Hepatocyte (in vitro differentiated cells): ENCODE data around the gene NBPF9.
"Not testable (repeated sequence)": the region's sequence is repeated elsewhere in the genome, so short reads cannot be mapped to it uniquely, and the experiment has no call there.

Experiments
- CTCF ChIP-seq: fragments of 200-600 bp; sonication (generic); IDR thresholded peaks from 2 replicates; pipeline ENCODE4 v1.5.1; 2016; ENCODE audit warnings: antibody characterized with exemption, mild to moderate bottlenecking; ENCODE audit not compliant: poor library complexity
- EZH2 ChIP-seq: fragments of 200-600 bp; sonication (generic); IDR thresholded peaks from 2 replicates; pipeline ENCODE4 v1.6.1; 2016; ENCODE audit warnings: antibody characterized with exemption, mild to moderate bottlenecking, borderline replicate concordance
- EZH2phosphoT487 ChIP-seq: fragments of 200-600 bp; sonication (generic); IDR thresholded peaks from one replicate; pipeline ENCODE4 v1.6.1; 2018; ENCODE audit warnings: antibody characterized with exemption, mild to moderate bottlenecking, low read depth, moderate library complexity; ENCODE audit not compliant: unreplicated experiment, severe bottlenecking

GRCh38 chr1:149123948-149124926 is 20.9 kb upstream of the NBPF9 start:
- not testable (repeated sequence) for TF ChIP-seq CTCF, EZH2, EZH2phosphoT487
